ENCODE measurements around the gene AKNAD1.
"Not testable (repeated sequence)": the region's sequence is repeated elsewhere in the genome, so short reads cannot be mapped to it uniquely, and the experiment has no call there.

The AKNAD1 gene

DNA sequence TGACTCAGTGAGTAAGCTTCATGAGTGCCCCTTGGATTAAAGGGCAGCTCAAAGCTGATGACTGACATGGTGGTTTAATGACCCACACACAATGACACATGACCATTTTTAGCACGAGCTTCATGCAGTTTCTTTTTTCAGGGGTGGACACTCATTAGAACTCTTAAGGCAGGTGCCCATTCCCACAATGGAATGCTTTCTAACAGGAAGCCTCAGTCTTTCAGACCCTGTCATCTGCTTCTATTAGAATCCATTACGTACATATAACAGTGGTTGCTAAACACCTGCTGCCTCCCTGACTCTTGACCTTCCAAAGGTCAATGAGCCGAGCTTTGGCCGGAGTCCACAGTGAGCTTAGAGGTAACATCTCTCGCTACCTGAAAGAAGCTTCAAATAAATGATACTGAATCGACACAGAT is 27.4 kb downstream of the AKNAD1 start:
- no peak for DNase-seq

DNA sequence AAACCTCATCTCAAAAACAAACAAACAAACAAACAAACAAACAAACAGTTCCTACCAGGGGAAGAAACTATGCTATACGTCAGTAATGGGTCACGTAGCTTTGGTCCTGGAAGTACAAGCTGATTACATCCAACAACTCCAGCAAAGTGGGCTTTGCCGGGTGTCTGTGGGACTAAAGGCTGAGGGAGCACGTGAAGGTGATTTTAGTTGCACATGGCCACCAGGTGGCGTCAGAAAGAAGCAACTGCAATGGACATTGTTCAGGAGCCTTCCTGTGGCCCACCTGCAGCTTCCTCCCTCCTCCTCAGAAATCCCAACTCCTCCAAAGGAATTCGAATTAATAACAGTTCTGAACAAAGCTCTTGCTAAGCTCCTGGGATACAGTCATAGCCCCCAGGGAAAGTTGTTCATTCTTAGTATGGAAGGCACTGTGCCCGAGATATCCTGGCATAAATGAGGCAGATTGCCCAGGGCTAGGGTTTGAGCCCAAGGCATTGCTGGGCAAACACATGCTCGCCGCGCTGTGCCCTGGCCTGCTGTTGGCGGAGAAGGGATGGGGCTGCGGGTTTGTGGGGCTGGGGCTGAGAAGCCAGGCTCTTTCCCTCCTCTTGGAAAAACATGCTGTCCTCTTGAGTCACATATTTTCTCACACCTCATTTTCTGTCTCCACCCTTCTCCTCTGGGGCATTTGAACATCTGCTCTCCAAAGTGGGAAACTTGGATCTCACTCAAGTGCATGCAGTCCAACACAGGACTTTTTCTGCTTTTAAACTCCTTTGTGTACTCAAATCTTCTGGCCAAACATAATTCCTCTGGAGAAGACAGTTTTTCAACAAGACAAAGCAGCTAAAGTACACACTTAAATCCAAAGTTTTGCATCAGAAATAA is 28.6 kb downstream of the AKNAD1 start:
- DNase-seq = peak; percentile 79

DNA sequence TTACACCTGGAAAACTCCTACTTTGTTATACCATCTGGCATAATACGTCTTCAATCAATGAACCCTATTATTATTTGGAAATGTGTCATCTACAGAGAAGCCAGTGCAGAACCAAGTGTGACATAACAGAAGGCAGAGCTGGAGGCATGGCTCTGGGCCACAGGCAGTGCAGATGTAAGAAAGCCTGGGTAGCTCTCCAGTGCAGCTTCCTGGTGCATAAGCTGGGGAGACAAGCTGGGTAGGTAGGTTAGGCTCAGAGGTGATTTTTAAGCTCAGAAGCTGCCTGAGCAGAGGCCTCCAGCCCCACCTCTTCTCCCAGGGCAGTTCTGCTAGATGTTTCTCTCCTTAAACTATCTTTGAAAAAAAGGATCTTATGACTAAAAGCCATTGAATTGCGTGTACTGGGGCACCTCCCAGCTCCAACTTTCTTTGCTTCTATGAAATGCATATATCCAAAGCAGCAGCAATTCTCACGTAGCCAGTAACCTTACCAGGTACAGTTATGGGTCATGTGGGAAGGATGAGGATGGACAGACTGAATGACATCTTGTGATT is 30.7 kb downstream of the AKNAD1 start:
- DNase-seq = peak; percentile 88

DNA sequence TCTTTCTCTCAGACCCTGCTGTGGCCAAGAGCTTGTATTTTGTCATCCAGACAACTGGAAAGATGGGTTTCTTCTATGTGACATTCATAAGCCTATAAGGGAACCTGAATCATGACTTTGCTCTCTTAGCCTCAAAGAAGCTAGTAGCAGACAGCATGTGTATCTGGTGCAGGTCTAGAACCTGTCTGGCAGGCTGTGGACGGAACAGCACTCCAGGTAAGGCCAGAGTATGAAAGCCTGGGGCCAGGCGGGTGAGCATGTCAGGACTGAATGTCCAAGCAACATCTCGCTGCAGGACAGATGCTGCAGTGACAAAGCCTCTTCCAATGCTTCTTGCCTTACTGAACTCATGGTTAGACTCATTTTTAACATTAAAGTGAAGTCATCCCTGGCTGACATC is 32.8 kb downstream of the AKNAD1 start:
- DNase-seq = no peak

DNA sequence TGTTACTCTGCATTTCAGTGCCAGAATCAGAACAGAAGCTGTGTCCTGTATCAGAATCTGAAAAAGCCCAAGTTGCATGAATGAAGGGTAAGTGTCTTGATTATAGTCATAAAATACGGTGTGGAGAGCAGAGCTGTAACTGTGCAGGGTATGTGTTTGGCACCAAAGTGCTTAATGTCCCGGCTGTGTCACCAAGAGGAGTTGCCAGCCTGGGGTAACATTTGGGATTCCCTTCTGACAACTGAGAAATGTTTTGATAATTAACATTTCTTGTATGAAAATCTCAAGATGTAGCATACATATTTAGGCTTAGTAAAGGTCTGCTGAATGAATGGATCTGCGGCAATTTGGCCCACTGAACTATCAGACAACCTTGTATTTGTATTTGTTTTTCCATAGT is 33.3 kb downstream of the AKNAD1 start:
- DNase-seq = no peak

DNA sequence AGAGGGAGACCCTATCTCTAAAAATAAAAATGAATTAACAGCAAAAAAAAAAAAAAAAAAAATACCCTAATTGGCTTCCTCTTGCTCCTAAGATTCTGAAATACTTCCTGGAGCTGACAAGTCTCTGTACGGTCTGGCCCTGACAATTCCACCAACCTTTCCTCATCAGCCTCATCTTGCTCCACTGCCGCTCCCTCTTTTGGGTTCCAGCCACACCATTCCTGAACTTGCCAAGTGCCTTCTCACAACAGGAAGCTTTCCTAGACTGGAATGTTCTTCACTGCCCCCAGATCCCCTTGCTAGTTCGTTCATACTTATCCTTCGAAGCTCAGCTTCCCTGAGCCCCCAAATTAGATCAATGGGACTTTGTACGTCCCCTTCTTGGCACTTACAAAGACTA is 37.0 kb downstream of the AKNAD1 start:
- no peak for DNase-seq

DNA sequence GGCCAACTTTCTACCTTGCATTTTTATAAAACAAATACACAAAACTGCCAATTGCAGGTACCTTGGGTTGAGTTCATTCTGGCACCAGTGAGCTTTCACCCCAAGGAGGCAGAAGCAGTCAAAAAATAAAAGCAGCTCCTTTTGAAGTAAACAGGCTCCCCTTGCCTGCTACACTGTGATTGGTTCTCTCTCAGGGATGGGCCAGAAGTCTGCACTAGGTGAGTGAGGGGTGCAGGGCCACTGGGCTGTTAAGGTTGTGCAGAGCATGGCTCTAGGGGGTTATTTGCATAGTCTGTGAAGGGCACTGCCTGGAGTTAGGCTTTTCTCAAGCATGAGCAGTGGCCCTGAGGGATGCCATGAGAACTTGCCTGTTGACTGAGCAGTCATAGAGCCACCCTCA is 39.1 kb downstream of the AKNAD1 start:
- no peak for DNase-seq

DNA sequence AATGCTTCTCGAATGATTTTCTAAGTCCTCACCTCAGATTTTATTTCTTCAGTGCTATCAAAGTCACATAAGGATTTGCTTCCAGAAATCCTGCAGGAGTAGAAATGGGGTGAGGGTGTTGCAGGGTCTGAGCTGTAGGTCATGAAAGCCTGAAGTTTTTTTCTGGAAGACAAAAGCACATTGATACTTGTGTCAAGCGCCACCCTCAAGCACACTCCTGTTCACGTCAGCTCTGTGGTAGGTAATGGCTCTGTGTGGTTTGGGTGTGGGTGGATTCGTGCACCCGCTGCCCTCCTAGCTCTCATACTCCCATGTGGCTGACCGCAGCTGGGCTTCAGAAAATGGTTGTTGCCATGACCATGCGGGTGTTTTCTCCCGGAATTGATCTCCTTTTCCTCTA is 39.9 kb downstream of the AKNAD1 start:
- peak; percentile 32 for DNase-seq

DNA sequence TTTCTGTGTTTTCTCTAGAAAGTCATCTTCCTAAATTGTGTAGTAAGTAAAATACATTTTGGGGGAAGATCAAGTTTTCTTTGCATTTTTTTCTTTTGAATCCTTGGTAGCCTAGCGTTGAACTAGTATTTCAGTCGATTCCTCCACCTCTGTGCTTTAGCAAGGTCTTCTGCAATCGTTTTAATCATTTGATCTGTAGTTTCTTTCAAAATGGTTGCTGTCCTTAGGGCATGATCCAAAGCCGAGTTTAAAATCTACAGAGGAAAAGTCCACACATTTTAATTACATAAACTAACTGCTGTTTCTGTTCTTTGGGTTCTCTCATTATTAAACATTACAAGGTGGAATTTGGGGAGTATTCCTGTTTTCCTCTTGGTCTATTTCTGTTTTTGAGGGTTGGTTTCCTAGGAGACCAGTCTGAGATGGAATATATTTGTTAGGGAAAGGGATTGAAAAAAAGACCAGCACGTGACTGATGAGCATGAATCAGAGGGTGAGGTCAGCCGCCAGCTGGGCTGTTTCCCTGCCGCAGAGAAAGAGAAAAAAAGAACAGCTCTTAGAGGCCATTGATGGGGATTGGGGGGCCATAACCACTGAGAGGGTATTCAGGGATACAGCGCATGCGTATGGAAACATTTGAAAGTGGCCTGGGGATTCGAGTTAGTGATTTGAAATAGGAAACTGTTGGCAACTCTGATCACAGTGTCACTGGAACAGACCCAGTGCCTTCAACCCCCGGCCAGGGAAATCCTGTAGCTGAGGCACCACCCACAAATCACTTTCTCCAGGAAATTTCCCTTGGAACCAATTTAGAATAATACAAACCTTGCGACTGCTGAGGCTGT is 40.6 kb downstream of the AKNAD1 start:
- DNase-seq = peak; percentile 95

DNA sequence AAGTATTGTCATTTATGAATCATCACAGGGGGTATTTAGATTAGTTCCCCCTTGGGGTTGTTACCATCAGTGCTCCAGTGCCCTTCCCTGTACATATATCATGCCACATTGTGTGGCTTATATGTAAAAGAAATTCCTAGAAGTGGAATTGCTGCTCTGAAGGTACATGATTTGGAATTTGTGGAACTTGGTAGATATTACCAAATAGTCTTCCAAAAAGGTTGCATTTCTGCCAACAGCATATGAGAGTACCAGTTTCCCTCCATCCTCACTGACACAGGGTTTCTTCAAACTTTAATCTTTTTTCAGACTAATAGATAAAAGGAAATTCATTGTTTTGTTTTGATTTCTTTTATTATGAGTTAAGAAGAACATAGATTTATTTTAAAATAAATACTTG is 41.3 kb downstream of the AKNAD1 start:
- DNase-seq = no peak

DNA sequence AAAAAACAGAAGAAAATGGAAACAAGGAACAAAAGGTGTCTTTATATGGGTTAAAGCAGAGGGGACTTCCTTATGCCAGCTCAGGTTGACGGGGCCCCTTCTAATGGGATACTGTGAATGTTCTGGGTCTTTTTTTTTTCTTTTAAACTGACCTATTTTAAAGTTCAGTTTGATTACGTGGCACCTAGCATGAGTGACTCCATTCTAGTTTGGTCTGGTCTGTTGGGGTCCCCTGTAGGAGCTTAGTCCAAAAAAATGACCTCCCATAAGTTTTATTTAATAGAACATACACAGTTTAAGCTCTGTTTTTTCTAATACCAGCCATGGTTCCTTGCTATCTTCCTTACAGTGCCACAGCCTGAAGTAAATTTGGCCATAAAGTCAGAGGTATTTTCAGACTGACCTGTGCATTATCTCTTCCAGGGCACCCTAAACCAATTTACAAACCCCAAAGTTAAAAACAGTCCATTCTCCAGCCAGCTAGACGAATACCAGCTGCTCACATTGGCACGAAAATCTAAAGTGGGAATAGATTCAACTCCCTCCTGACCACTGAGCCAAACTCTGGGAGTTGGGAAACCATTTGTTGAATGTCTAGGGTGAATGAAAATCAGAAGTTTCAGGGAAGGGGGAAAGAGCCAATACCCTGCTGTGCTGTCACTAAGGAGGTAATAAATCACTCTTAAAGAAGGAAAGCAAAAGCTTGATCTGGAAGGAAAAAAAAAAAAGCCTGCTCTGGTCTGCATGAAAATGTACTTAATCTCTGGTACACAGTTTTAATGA is 42.4 kb downstream of the AKNAD1 start:
- no peak for DNase-seq

DNA sequence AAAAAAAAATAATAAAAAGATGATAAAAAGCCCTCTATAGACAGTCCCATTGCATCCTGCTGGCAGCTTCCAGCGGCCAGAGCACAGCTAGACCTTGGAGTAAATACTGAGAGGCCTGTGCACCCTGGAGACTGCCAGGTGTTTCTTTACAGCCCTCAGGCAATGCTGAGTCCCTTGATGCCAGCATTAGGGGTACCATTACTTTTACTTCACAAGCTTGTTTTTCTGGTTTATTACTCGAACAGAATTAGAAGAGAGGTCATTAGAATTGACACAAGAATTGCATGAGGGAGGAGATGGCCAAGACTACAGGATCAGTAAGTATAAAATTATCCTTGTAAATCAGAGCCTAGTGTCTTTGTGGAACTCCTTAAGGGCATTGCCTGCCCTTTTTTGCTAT is 43.6 kb downstream of the AKNAD1 start:
- no peak for DNase-seq

DNA sequence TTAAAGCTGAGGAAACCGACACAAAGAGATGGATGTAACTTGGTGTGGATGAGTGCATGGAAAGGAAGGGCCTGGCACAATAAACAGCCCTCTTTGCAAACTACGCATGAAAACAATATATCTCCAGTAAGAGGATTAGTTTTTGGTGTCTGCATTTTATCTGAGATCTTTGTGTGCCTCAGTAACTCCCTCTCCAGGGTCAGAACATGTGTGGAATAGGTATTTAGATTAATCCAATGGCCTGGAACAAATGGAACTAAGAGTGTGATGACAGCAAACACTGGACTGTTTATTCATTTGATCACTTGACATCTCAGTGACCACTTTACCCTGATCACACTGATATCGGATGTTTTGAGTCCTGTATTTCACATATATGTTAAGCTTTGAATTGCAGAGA is 45.3 kb downstream of the AKNAD1 start:
- DNase-seq = no peak

DNA sequence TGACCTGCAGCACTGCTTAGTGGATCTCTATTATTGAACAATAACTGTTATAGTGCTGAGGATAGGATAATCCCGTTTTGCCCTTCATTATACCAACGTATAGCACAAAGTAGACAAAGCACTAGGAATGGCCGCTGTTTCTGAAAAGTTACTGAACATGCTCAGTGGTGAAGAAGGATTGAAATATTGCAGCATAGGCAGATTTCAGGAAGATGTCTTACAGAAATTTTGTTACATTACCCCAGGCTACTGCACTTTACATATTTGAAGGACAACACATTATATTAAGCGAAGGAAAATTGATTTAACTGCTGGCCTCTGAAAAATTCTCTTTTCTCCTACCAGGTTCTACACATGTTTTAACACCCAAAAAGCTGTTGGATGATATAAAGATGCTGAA is 48.5 kb downstream of the AKNAD1 start:
- no peak for DNase-seq

DNA sequence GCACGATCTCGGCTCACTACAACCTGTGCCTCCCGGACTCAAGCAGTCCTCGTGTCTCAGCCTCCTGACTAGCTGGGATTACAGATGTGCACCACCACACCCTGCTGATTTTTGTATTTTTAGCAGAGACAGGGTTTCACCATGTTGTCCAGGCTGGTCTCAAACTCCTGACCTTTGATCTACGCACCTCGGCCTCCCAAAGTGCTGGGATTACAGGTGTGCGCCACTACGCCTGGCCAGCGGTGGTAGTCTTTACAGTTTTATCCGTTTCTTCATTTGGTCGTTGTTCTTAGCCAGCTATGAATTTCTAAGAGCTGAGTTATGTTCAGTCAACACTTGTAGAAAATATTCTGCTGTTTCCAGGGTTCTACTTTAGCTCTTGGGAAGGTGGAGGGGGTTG is 53.3 kb downstream of the AKNAD1 start:
- DNase-seq = no peak

DNA sequence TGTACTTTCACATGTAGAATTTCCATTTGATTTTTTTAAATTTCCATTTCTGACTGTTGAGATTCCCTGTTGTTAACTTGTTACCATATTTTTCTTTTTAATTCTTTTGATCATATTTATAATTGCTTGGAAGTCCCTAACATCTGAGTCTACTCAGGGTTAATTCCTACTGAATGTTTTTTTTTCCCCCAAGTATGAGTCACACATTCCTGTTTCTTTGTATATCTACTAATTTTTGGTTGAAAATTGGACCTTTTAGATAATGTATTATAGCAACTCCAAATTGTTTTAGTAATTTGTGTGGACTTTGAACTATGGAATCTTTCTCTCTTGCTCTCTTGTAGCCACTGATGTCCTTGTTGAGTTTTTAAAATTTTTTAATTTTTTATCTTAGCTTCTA is 55.8 kb downstream of the AKNAD1 start:
- no peak for DNase-seq

DNA sequence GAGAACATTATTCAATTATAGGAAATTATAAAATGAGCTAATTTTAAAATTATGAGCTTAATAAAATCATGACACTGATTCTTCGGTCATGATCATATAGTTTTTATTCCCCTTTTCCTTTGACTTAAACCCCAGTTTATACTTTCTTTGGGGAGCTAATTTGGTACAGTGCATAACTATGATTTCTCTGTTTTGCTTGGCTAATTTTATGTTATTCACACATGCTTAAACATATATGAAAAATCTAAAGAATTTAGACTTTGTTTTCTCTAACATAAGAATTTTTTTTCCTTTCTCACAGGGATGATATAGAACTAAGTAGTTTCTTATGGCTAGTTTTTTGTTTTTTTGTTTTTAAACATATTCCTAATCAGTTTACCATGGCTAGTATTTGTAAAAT is 57.9 kb downstream of the AKNAD1 start:
- DNase-seq = no peak

DNA sequence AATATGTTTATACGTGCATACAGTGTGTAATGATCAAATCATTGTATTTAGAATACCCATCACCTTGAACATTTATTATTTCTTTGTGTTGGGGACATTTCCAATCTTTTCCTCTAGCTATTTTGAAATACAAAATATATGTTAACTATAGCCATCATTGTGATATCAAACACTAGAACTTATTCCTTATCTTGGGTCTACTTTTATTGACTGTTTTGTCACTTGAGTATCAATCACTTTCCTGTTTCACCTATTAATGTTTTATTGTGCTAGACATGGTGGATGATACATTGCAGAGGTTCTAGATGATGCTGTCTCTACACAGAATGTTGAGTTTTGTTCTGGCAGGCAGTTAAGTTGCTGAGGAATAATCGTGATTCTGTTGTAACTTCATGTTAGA is 64.5 kb downstream of the AKNAD1 start:
- DNase-seq = no peak

DNA sequence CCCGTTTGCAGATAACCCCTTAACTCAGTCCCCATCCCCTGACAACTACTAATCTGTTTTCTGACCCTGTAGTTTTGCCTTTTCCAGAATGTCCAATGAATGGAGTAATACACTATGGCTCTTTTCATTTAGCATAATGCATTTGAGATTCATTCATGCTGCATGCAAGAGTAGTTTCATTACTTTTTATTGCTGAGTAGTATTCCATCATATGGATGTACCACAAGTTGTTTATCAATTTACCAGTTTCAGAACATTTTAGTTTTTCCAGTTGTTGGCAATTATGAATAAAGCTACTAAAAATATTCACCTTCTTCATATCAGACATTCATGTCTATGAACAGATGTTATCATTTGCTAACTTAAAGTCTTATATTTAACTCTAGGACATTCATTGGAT is 65.1 kb downstream of the AKNAD1 start:
- DNase-seq = no peak

DNA sequence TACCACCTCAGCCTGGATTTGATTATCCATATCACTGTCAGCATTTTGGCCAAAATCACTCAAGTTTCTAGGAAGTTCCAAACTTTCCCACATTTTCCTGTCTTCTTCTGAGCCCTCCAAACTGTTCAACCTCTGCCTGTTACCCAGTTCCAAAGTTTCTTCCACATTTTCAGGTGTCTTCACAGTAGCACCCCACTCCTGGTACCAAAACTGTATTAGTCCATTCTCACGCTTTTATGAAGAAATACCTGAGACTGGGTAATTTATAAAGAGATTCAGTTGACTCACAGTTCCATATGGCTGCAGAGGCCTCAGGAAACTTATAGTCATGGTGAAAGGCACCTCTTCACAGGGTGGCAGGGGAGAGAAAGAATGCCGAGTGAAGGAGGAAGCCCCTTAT is 71.0 kb downstream of the AKNAD1 start:
- DNase-seq = no peak

DNA sequence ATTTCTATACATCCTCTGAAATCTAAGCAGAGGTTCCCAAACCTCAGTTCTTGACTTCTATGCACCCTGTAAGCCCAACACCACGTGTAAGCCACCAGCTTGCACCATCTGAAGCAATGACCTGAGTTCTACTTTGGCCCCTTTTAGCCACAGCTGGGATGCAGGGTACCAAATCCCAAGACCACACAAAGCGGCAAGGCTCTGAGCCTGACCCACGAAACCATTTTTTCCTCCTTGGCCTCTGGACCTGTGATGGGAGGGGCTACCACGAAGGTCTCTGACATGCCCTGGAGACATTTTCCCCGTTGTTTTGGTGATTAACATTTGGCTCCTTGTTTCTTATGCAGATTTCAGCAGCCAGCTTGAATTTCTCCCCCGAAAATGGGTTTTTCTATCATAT is 71.6 kb downstream of the AKNAD1 start:
- no peak for DNase-seq

DNA sequence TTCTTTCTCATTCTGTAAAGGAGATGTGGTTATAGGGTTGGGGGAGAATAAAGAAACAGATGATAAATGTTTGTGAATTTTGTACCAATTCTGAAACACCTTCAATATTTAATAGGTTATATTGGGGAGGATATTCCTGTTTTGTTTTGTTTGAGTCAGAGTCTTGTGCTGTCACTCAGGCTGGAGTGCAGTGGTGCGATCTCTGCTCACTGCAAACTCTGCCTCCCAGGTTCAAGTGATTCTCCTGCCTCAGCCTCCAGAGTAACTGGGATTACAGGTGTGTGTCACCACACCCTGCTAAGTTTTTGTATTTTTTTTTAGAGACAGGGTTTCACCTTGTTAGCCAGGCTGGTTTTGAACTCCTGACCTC is 75.3 kb downstream of the AKNAD1 start:
- DNase-seq = not testable (repeated sequence)

DNA sequence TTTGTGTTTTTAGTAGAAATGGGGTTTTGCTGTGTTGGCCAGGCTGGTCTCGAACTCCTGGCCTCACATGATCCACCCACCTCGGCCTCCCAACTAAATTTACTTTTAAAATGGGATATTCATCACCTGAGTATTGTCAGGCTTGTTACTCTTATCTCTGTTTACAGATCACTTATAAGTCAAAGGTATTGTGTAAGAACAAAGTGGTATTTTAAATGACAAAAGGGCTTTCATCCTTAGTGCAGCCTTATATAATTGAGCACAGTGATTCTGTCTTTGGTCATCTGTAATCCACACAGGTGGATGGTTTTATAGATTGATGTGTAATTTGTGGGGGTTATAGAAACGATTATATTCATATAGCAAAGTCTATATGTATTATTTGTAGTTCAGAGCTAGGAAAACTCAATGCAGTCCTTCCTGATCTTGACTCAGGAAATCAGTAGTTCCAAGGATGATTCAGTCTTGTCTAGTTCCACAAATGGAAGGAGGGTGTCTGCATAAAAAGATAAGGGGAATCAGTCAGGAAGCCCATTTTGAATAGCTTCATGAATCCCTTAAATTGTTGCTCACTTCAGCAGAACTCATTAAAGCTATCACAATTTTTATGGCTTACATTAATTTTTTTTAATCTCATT is 75.8 kb downstream of the AKNAD1 start:
- no peak for DNase-seq

Data from NCI-H2171 treated with DMSO at 0.1 percent for 48 hours (cell line).